Inferior parietal cortex (tissue), 1 donor: Measurements from ENCODE around the gene SLC35C1.

Experiments used
- DNase-seq: peaks from one replicate; pipeline ENCODE4 v3.0.0-alpha.2; 2016; ENCODE audit errors: extremely low spot score

SLC35C1 gene

DNA sequence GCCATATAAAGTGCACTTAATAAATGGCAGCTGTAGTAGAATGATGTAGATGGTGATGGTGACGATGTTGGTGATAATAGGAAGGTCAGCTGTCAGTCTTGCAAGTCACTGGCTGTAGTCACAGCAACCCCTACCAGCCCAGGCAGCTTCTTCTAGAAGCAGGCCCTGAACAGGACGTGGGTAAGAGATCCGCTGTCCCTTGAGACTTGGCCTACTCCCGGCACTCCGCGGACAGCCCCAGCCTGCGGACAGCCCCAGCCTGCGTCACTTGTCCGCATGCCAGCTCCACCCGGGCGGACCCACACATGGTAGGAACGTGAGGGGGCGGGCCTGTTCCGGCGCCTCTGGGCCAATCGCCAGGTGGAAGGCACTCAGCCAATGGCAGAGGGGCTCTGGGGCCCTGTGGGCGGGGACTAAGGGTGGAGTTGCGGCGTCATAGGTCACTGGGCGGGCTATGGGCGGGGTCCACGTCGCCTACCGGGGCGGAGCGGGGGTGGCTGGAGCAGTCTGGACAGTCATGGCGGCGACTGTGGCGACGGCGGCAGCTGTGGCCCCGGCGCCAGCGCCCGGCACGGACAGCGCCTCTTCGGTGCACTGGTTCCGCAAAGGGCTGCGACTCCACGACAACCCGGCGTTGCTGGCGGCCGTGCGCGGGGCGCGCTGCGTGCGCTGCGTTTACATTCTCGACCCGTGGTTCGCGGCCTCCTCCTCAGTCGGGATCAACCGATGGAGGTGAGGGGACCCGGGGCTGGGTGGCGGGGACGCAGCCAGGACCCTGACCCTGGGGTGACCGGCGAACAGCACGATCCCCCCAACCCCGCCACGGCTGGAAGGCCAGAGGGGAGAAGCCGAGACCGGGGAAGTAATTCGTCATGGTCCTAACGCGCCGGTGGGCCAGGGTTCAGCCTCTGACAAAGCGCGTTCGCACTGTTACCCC is 42.3 kb downstream of the SLC35C1 start, which contains the start of gene CRY2:
CRY2 (plus strand) TSS at position 502 of the 937 bp plus-strand sequence; CDS start at position 518, 16 bp downstream.
- DNase-seq, result peak; percentile 99

GRCh38 chr11:45847911-45848316 is 43.0 kb downstream of the SLC35C1 start:
- DNase-seq, result no peak

DNA sequence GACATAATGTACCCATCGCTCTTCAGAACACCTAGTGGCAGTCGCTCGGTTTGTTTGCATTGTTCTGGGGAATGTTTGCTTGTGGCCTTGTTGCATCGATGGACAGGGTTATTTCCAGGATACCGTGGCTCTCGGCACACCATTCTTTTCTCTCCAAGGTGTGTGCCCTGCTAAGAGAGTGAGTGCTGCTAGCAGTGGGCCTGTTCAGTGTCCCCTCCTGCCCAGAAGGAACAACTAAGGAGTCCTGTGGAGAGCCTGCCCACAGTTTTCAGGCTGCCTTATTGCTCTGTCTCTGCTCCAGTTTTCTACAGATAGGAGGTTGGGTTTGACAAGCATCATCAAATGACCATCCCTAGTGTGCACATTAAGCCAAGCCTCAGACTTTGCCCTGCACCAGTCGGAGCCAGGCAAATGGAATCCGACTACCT is 43.7 kb downstream of the SLC35C1 start:
- no peak for DNase-seq

DNA sequence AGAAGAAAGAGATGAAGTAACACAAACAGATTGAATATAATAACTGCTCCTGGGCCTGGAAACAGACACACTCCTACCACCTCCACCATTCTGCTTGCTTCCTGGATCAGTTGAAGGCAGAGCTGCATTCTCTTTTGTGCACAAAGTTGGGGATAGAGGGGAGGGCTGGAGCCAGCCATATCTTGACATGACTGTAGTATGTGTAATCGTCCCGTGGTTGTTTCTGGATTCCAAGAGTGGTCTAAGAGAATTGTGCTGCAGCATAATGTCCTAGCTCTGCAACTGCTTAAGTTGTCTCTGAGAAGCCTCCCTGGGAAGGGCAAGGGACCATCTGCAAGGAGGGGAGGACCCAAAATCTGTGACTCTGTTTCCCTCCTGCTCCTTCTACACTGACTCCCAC is 45.5 kb downstream of the SLC35C1 start:
- DNase-seq, result no peak

DNA sequence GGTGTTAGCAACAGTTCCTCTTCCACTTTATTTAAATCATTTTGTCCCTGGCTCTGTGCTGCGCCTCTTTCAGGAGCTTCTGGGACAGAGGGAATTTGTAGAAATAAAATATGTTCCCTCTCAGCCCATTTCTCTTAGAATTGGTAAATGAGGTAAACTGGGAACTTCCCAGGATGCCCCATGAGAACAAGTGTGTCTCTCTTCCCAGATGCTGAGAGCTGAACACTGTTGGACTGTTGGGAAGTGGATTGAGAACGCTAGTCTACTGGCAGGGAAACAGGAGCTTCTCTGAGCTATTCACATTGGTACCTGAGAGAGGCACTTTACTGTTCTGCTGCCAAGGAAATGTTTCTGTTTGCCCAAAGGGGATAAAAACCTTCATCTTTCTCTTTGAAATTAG is 46.3 kb downstream of the SLC35C1 start:
- no peak for DNase-seq

DNA sequence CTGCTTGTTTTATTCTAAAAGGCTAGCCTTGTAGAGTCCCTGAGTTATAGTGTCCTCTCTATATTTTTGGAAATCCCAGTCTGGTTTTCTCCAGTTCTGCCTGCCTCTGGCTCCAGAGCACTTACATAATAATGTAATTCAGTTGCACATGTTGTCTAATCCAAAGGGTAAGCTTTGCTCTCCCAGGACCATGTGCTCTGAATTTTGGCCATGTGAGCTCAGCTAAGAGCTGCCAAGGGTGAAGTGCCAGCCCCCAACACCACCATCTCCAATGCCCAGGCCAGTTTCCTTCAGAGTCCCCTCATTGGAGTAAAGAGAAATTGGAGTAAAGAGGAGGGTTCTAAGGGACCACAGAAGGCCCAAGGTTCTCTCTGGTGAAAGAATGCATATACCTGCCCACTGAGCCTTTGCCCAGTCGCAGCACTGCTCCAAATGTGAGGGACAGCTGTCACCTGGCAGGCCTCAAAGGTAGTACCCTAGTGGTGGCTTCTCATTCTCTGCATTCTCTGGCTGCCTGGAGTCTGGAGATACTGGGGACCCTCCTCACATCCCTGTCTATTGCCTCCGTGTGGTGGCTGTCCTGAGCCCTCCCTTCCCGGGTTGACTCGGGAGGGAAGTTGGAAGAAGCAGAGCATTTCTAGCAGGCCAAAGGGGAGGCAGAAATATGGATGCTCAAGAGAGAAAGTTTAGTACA is 47.2 kb downstream of the SLC35C1 start:
- no peak for DNase-seq

DNA sequence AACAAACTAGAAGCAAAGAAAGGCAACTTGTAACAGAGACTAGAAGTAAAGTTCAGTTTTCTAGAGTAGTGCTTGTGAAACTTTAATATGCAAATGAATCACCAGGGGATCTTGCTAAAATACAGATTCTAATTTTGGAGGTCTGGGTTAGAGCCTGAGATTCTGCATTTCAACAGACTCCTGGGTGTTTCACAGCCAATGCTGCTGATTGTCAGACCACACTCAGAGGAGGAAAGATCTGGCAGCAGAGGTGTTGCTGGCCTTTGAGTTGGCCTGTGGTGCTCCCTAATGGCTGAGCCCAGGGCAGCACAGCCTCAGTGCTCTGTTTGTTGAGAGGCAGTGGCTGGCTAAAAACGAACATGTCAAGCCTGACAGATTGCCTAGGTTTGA is 47.8 kb downstream of the SLC35C1 start:
- DNase-seq, result no peak

DNA sequence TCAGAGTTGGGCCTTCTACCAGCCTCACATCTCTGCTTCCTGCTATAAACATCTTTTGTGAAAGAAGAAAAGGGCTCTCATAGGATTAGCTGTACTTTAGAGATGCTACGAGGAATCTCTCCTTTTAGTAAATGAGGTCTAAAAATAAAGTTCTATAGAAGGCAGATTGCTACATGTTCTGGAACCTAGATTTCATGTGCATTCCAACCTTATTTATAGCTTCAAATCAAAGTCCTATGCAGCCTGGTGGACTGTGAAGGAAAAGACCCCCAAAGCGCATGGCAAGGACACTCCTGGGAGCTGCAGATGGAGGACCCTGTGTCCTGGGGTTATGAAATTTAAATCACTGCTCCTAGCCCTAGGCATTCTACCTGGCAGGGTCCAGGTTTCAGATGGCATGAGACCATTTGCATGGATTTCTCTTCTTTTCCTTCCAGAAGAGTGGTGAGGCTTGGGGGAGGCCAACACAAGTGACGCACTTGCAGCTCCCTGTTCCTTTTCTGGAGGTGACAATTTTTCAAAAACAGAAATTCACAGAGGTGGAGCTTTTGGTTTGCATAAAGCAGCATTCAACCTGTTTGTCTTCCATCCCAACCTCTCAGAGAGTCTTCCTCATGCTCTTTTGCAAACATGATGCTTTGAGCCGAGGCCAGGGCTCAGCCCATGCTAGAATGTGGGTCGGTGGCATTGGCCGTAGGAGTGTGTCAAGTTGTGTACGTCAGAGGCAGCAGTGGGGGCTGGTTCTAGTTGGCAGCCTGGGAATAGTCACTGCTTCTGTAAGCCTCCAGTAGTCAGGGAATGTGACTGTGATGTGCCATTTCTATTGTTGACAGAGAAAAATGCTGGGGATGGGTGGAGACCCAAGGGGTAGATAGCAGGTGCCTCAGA is 48.6 kb downstream of the SLC35C1 start:
- DNase-seq, result no peak

DNA sequence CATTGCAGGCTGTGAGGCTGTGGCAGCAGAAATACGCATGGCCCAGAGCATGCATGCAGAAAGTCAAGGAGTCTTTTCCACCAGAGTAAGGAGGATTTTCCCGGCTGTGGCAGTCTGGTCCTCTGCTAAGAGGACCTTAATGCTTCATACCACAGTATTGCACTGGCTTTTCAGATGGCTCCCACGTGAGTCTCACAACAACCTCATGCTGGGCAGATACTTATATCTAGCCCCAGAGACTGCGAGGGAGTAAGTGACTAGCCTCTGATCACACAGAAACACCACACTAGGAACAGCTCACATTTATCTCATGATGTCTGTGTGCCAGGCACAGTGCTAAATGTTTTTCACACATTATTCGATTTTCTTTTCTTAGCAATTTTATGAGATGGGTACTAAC is 50.4 kb downstream of the SLC35C1 start:
- DNase-seq, result no peak

DNA sequence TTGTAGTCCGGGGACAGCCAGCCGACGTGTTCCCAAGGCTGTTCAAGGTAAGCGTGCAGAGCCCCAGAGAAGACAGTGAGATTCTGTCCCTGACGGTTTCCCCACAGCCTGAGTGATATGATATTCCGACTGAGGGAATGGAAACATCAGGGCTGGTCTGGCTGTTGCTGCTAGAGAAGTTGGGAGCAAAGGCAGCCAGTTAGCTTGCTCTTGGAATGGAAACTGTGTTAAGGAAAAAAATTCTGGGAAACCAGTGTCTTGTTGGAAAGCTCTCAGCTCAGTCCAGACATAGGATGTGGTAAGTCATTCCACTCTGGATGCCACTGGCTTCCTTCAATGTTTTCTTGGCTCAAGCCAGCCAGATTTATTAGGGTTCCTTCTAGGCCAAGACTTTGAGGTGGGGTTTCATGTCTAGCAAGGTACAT is 51.1 kb downstream of the SLC35C1 start:
- no peak for DNase-seq

- no peak for DNase-seq
Observed at GRCh38 chr11:45857961-45858474, 53.1 kb downstream of the SLC35C1 start.

DNA sequence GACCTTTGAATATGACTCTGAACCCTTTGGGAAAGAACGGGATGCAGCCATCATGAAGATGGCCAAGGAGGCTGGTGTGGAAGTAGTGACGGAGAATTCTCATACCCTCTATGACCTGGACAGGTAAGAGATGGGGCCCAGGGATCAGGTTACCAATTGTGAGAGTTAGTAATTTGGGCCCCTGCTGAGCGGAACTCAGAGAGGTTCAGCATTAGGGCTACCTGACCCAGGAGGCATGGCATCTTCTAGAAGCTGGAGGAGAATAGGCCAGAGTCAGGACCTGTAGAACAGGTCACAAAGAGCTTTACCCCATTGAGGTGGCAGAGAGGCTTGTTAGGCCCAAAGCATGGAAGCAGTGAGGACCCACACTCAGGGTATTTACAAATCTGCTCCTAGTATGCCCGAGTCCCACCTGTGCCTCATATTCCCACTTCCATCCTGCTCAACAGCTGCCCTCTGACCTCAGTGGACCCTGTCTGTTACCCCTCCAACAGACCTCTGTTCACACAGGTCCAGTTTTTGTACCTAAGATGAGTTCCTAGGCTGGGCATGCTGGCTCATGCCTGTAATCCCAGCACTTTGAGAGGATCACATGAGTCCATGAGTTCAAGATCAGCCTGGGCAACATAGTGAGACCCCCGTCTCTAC is 53.9 kb downstream of the SLC35C1 start:
- DNase-seq, result no peak

GRCh38 chr11:45859661-45860140 is 54.8 kb downstream of the SLC35C1 start:
- DNase-seq, result peak; percentile 80

DNA sequence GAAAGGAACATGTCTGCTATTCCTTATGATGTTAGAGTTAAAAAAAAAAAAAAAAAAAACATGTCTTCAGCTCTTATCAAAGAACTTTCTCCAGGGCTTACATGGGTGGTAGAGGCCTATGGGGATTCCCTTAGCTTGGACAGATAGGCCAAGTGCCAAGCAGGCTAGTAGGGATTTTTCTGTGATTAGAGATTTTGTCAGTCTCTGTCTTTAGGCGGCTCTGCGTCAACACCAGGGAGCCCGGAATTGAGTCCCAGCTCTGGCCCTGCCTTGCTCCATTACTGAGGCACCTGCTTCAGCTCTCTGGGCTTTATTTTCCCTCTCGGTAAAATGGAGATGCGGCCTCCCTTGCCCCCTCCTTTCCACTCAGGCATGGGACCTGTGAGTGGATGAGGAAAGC is 55.4 kb downstream of the SLC35C1 start:
- DNase-seq, result no peak

DNA sequence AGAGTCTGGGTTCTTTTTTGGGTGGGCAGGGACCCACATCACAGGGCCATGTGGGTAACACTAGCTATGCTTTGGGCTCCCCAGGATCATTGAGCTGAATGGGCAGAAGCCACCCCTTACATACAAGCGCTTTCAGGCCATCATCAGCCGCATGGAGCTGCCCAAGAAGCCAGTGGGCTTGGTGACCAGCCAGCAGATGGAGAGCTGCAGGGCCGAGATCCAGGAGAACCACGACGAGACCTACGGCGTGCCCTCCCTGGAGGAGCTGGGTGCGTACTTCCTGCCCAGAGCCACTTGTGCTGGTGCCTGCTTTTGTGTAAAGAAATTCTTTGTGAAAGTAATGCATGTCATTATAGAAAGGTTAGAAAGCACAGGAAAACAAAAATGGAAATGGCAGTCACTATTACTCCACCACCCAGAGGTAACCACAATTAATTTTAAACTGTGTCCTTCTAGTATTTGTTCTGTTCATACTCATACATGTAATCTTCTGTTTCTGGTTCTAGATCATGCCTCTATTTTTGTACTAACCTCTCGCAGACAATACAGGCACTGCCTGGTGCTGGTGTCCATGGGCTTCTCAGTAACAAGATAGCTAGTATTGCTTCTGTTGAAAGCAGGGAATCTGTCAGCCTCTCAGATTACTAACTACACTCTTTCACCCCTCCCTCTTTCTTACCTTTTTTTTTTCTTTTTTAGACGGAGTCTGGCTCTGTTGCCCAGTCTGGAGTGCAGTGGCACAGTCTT is 56.0 kb downstream of the SLC35C1 start:
- no peak for DNase-seq
